ENCODE results near the gene TTLL11.

The TTLL11 gene

DNA sequence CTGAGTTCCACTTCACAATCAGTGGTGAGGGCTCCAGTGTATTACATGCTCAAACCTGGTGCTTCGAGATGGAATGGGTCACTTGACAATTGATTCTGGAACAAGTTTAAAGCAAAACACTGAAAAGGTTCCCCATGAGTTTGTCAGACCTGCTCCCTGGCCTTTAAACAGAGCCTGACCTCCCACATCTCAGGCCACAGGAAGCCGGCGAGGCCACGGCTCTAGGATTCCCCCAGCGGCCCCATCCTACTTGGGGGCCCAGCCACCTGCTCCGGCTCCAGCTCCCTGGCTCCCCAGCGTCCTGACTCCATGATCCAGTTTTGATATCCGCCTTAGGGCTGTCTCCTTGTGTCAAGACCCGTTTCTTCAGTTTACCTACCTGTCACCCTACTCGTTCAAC lies 62.0 kb downstream of the TTLL11 start:
- Histone ChIP-seq H3K27me3 (ENCODE audit: control insufficient read depth, low read length) (no peaks in the 10 kb centered on the region), H3K9me3 (ENCODE audit: control insufficient read depth, insufficient read depth, low read length) (no peaks in the 10 kb centered on the region), H3K27ac (ENCODE audit: low read depth, low read length) (no peak overlapping the region), H3K4me1 (ENCODE audit: control insufficient read depth, low read length) (no peaks in the 10 kb centered on the region), H3K36me3 (ENCODE audit: control insufficient read depth, low read length) (no peaks in the 10 kb centered on the region), H3K4me3 (ENCODE audit: low read length) (no peak overlapping the region), H3F3A (ENCODE audit: control insufficient read depth, insufficient read depth) (no peaks in the 10 kb centered on the region), H3K79me2 (ENCODE audit: control insufficient read depth, low read length) (no peaks in the 10 kb centered on the region), H4K20me1 (ENCODE audit: control insufficient read depth, insufficient read depth, low read depth, low read length) (no peaks in the 10 kb centered on the region), H3K9me2 (replicated peaks; ENCODE audit: control insufficient read depth, low read length) (no peaks in the 10 kb centered on the region), H3K4me2 (ENCODE audit: low read length) (no peak overlapping the region)
- TF ChIP-seq EZH2phosphoT487 (IDR thresholded peaks at IDR 0.05; ENCODE audit: borderline replicate concordance, low read length), result no peak
- TF ChIP-seq, protein P1, sequence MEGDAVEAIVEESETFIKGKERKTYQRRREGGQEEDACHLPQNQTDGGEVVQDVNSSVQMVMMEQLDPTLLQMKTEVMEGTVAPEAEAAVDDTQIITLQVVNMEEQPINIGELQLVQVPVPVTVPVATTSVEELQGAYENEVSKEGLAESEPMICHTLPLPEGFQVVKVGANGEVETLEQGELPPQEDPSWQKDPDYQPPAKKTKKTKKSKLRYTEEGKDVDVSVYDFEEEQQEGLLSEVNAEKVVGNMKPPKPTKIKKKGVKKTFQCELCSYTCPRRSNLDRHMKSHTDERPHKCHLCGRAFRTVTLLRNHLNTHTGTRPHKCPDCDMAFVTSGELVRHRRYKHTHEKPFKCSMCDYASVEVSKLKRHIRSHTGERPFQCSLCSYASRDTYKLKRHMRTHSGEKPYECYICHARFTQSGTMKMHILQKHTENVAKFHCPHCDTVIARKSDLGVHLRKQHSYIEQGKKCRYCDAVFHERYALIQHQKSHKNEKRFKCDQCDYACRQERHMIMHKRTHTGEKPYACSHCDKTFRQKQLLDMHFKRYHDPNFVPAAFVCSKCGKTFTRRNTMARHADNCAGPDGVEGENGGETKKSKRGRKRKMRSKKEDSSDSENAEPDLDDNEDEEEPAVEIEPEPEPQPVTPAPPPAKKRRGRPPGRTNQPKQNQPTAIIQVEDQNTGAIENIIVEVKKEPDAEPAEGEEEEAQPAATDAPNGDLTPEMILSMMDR (IDR thresholded peaks at IDR 0.05; ENCODE audit: low read depth, low read length, poor library complexity, severe bottlenecking), result no peak

DNA sequence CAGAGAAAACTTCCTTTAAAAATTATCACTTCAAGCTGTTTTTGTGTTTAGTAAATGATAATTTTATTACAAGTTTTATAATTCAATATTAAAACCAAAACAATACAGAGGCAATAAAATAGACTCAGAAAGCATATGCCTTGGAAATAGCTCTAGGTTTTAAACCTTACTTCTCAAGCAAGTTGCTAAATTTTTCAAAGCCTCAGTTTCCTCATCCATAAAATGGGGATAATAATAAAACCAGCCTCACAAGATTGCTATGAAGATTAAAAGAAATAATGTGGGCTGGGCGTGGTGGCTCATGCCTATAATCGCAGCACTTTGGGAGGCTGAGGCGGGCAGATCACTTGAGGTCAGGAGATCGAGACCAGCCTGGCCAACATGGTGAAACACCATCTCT lies 62.8 kb downstream of the TTLL11 start:
- Histone ChIP-seq H3K4me1 (ENCODE audit: control insufficient read depth, low read length) (no peaks in the 10 kb centered on the region), H3K27ac (ENCODE audit: low read depth, low read length) (no peak overlapping the region), H3K9me3 (ENCODE audit: control insufficient read depth, insufficient read depth, low read length) (no peaks in the 10 kb centered on the region), H4K20me1 (ENCODE audit: control insufficient read depth, insufficient read depth, low read depth, low read length) (no peaks in the 10 kb centered on the region), H3K4me2 (ENCODE audit: low read length) (no peak overlapping the region), H3K4me3 (ENCODE audit: low read length) (no peak overlapping the region), H3K36me3 (ENCODE audit: control insufficient read depth, low read length) (no peaks in the 10 kb centered on the region), H3K27me3 (ENCODE audit: control insufficient read depth, low read length) (no peaks in the 10 kb centered on the region), H3K79me2 (ENCODE audit: control insufficient read depth, low read length) (no peaks in the 10 kb centered on the region), H3K9me2 (replicated peaks; ENCODE audit: control insufficient read depth, low read length) (no peaks in the 10 kb centered on the region), H3F3A (ENCODE audit: control insufficient read depth, insufficient read depth) (no peaks in the 10 kb centered on the region)
- TF ChIP-seq, protein P1 (IDR thresholded peaks at IDR 0.05; ENCODE audit: low read depth, low read length, poor library complexity, severe bottlenecking), result no peak
- TF ChIP-seq EZH2phosphoT487 (IDR thresholded peaks at IDR 0.05; ENCODE audit: borderline replicate concordance, low read length), result no peak

DNA sequence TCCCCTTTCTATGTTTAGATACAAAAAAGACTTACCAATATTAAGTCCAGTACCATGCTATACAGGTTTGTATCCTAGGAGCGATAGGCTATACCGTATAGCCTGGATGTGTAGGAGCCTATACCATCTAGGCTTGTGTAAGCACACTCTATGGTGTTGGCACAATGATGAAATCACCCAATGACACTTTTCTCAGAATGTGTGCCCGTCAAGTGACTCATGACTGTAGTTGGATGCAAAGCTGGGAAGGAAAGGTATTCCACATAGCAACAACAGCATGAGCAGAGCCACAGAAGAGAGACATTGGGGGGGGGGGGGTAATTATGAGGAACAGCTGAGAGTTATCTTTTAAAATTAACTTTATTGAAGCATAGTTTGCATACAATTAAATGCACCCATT lies 63.2 kb downstream of the TTLL11 start:
- Histone ChIP-seq H3K36me3 (ENCODE audit: control insufficient read depth, low read length) (no peaks in the 10 kb centered on the region), H3K4me3 (ENCODE audit: low read length) (no peak overlapping the region), H3K4me2 (ENCODE audit: low read length) (no peak overlapping the region), H3K9me2 (replicated peaks; ENCODE audit: control insufficient read depth, low read length) (no peaks in the 10 kb centered on the region), H3K79me2 (ENCODE audit: control insufficient read depth, low read length) (no peaks in the 10 kb centered on the region), H3K9me3 (ENCODE audit: control insufficient read depth, insufficient read depth, low read length) (no peaks in the 10 kb centered on the region), H4K20me1 (ENCODE audit: control insufficient read depth, insufficient read depth, low read depth, low read length) (no peaks in the 10 kb centered on the region), H3K27ac (ENCODE audit: low read depth, low read length) (no peak overlapping the region), H3K4me1 (ENCODE audit: control insufficient read depth, low read length) (no peaks in the 10 kb centered on the region), H3K27me3 (ENCODE audit: control insufficient read depth, low read length) (no peaks in the 10 kb centered on the region), H3F3A (ENCODE audit: control insufficient read depth, insufficient read depth) (no peaks in the 10 kb centered on the region)
- TF ChIP-seq EZH2phosphoT487 (IDR thresholded peaks at IDR 0.05; ENCODE audit: borderline replicate concordance, low read length), result no peak

DNA sequence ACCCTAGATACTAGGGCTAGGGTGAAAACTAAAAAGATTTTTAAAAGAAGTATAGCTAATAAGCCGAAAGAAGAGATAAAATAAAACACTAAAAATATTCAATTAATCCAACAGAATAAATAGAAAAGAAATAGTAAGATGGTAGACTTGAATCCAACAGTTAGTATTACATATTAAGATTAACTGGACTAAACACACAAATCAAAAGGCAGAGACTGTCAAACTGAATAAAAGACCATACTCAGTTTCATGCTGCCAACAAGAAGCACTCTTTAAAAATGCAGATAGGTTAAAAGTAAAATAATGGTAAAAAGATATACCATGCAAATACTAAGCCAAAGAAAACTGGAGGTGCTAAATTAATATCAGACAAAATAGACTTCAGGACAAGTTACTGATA lies 65.0 kb downstream of the TTLL11 start:
- H3K4me2 ChIP-seq (ENCODE audit: low read length), result no peak overlapping the region
- H3K27ac ChIP-seq (ENCODE audit: low read depth, low read length), result no peak overlapping the region
- H3K9me3 ChIP-seq (ENCODE audit: control insufficient read depth, insufficient read depth, low read length), result no peaks in the 10 kb centered on the region
- no peaks in the 10 kb centered on the region for H3K27me3 ChIP-seq (ENCODE audit: control insufficient read depth, low read length)
- H3F3A ChIP-seq (ENCODE audit: control insufficient read depth, insufficient read depth), result no peaks in the 10 kb centered on the region
- H3K79me2 ChIP-seq (ENCODE audit: control insufficient read depth, low read length), result no peaks in the 10 kb centered on the region
- no peaks in the 10 kb centered on the region for H3K9me2 ChIP-seq (replicated peaks; ENCODE audit: control insufficient read depth, low read length)
- H3K4me3 ChIP-seq (ENCODE audit: low read length), result no peak overlapping the region
- TF ChIP-seq, protein P1 (IDR thresholded peaks at IDR 0.05; ENCODE audit: low read depth, low read length, poor library complexity, severe bottlenecking), result no peak
- no peak for TF ChIP-seq EZH2phosphoT487 (IDR thresholded peaks at IDR 0.05; ENCODE audit: borderline replicate concordance, low read length)
- H4K20me1 ChIP-seq (ENCODE audit: control insufficient read depth, insufficient read depth, low read depth, low read length), result no peaks in the 10 kb centered on the region
- no peaks in the 10 kb centered on the region for H3K36me3 ChIP-seq (ENCODE audit: control insufficient read depth, low read length)
- no peaks in the 10 kb centered on the region for H3K4me1 ChIP-seq (ENCODE audit: control insufficient read depth, low read length)

Measured in DOHH2 (cell line).